ENCODE measurements around the gene TRAF1.
A peak's percentile ranks its signal among the peaks of the same experiment; 100 is the strongest.

TRAF1 gene

GRCh38 chr9:120874226-120875194 is 52.1 kb downstream of the TRAF1 start:
- Histone ChIP-seq H3K4me3 (ENCODE audit: low read length) (no peak overlapping the region), H3K79me2 (ENCODE audit: low read length) (peaks cover 34% of the 10 kb centered on the region)
- no peak for TF ChIP-seq CTCF (IDR thresholded peaks at IDR 0.05; ENCODE audit: low read depth, low read length)
- no peak for TF ChIP-seq EZH2phosphoT487 (IDR thresholded peaks at IDR 0.05; ENCODE audit: low read depth)

GRCh38 chr9:120873512-120873911 is 53.1 kb downstream of the TRAF1 start:
- H3K4me1 ChIP-seq (ENCODE audit: low read length) = peaks cover 28% of the 10 kb centered on the region
- H2AFZ ChIP-seq (ENCODE audit: low read depth, low read length) = no peak overlapping the region
- H3K4me3 ChIP-seq (ENCODE audit: low read length) = no peak overlapping the region
- H3K27me3 ChIP-seq (ENCODE audit: low read depth, low read length) = no peaks in the 10 kb centered on the region
- no peak overlapping the region for H3K4me2 ChIP-seq (ENCODE audit: low read length)
- H3K9me3 ChIP-seq (ENCODE audit: insufficient read depth, low read length) = no peaks in the 10 kb centered on the region
- H4K20me1 ChIP-seq (ENCODE audit: insufficient read depth, low read length) = no peaks in the 10 kb centered on the region
- H3K9ac ChIP-seq (ENCODE audit: low read length) = no peak overlapping the region
- H3K27ac ChIP-seq (ENCODE audit: low read length) = no peak overlapping the region
- TF ChIP-seq CTCF (IDR thresholded peaks at IDR 0.05; ENCODE audit: low read depth, low read length) (no peak), EZH2phosphoT487 (IDR thresholded peaks at IDR 0.05; ENCODE audit: low read depth) (no peak)
- peaks cover 30% of the 10 kb centered on the region for H3K79me2 ChIP-seq (ENCODE audit: low read length)
- H3K36me3 ChIP-seq (replicated peaks; ENCODE audit: low read depth, low read length) = peaks cover 35% of the 10 kb centered on the region

More at GRCh38 chr9:120874226-120875194, 52.1 kb downstream of the TRAF1 start:
- Histone ChIP-seq H3K36me3 (replicated peaks; ENCODE audit: low read depth, low read length) (peaks cover 33% of the 10 kb centered on the region), H3K27ac (ENCODE audit: low read length) (peak overlapping the region; percentile 89), H2AFZ (ENCODE audit: low read depth, low read length) (no peak overlapping the region), H4K20me1 (ENCODE audit: insufficient read depth, low read length) (no peaks in the 10 kb centered on the region), H3K9ac (ENCODE audit: low read length) (peak overlapping the region; percentile 96; the same call in 1 of the 2 replicates), H3K9me3 (ENCODE audit: insufficient read depth, low read length) (no peaks in the 10 kb centered on the region), H3K4me2 (ENCODE audit: low read length) (peak overlapping the region; percentile 84; the same call in 1 of the 2 replicates), H3K27me3 (ENCODE audit: low read depth, low read length) (no peaks in the 10 kb centered on the region), H3K4me1 (ENCODE audit: low read length) (peaks cover 33% of the 10 kb centered on the region)

GRCh38 chr9:120872791-120873502 is 53.6 kb downstream of the TRAF1 start:
- H3K9me3 ChIP-seq (ENCODE audit: insufficient read depth, low read length) = no peaks in the 10 kb centered on the region
- no peak overlapping the region for H3K27ac ChIP-seq (ENCODE audit: low read length)
- peaks cover 25% of the 10 kb centered on the region for H3K79me2 ChIP-seq (ENCODE audit: low read length)
- peaks cover 39% of the 10 kb centered on the region for H3K36me3 ChIP-seq (replicated peaks; ENCODE audit: low read depth, low read length)
- H2AFZ ChIP-seq (ENCODE audit: low read depth, low read length) = no peak overlapping the region
- H3K9ac ChIP-seq (ENCODE audit: low read length) = no peak overlapping the region
- peaks cover 28% of the 10 kb centered on the region for H3K4me1 ChIP-seq (ENCODE audit: low read length)
- no peak for TF ChIP-seq EZH2phosphoT487 (IDR thresholded peaks at IDR 0.05; ENCODE audit: low read depth)
- TF ChIP-seq CTCF (IDR thresholded peaks at IDR 0.05; ENCODE audit: low read depth, low read length) = no peak
- no peak overlapping the region for H3K4me2 ChIP-seq (ENCODE audit: low read length)
- H3K27me3 ChIP-seq (ENCODE audit: low read depth, low read length) = no peaks in the 10 kb centered on the region
- no peak overlapping the region for H3K4me3 ChIP-seq (ENCODE audit: low read length)
- H4K20me1 ChIP-seq (ENCODE audit: insufficient read depth, low read length) = no peaks in the 10 kb centered on the region

GRCh38 chr9:120870206-120870605 is 56.4 kb downstream of the TRAF1 start:
- Histone ChIP-seq H3K27ac (ENCODE audit: low read length) (no peak overlapping the region), H3K4me3 (ENCODE audit: low read length) (no peak overlapping the region), H3K36me3 (replicated peaks; ENCODE audit: low read depth, low read length) (peaks cover 58% of the 10 kb centered on the region), H3K9me3 (ENCODE audit: insufficient read depth, low read length) (no peaks in the 10 kb centered on the region), H3K4me2 (ENCODE audit: low read length) (no peak overlapping the region), H3K9ac (ENCODE audit: low read length) (no peak overlapping the region), H2AFZ (ENCODE audit: low read depth, low read length) (no peak overlapping the region), H3K79me2 (ENCODE audit: low read length) (peaks cover 4% of the 10 kb centered on the region; the same call in 1 of the 2 replicates), H3K4me1 (ENCODE audit: low read length) (peaks cover 16% of the 10 kb centered on the region), H4K20me1 (ENCODE audit: insufficient read depth, low read length) (no peaks in the 10 kb centered on the region), H3K27me3 (ENCODE audit: low read depth, low read length) (no peaks in the 10 kb centered on the region)
- TF ChIP-seq EZH2phosphoT487 (IDR thresholded peaks at IDR 0.05; ENCODE audit: low read depth) (no peak), CTCF (IDR thresholded peaks at IDR 0.05; ENCODE audit: low read depth, low read length) (no peak)
